HG03159 (cell line): ENCODE results near the gene PSAT1.

Experiments
- ATAC-seq: cut with Tn5 transposase; IDR thresholded peaks from one replicate; pipeline ENCODE4 v1.9.1; 2021; ENCODE audit warnings: mild to moderate bottlenecking, moderate library complexity; ENCODE audit not compliant: unreplicated experiment

PSAT1 gene

DNA sequence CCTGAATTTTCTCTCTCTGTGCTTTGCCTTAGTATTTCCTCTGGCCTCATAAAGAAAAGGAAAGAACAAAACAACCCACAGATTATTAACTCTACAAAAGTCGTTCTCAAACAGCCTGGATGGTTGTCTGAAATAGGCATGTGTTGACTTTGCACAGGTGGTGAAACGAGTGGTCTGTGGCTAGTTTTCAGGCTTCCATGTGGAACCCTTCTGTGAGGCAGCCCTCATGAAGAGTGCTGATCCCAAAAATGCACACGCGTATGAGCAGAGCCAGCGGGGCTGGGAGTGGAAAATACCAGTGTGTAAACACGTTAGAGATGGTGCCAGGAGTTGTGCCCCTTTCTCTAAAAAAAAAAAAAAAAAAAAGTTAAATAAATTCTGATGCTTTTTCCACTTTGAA, 4.9 kb upstream of the PSAT1 start:
- ATAC-seq, result no peak

DNA sequence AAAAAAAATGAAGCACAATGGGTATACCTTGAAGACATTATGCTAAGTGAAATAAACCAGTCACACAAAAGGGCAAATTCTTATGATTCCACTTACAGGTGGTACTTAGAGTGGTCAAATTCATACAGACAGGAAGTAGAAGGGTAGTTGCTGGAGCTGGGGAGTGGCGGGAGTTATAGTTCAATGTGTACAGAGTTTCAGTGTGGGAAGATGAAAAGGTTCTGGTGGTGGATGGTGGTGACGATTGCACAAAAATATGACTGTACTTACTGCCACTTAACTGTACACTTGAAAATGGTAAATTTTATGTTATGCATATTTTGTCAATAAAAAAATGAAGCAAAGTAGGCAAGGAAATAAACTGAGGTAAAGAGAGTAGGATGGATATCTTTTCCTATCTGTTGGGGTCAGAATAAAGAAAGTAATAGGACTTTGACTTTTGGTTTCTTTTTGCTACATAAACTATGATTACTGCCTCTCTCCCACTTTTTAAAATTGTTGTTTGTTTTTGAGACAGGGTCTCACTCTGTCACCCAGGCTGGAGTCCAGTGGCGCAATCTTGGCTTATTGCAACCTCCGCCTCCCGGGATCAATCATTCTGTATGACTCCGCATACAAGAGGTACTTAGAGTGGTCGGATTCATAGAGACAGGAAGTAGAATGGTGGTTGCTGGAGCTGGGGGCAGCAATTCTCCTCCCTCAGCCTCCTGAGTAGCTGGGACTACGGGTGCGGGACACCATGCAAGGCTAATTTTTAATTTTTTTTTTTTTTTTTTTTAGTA, 4.0 kb upstream of the PSAT1 start:
- ATAC-seq, result no peak

DNA sequence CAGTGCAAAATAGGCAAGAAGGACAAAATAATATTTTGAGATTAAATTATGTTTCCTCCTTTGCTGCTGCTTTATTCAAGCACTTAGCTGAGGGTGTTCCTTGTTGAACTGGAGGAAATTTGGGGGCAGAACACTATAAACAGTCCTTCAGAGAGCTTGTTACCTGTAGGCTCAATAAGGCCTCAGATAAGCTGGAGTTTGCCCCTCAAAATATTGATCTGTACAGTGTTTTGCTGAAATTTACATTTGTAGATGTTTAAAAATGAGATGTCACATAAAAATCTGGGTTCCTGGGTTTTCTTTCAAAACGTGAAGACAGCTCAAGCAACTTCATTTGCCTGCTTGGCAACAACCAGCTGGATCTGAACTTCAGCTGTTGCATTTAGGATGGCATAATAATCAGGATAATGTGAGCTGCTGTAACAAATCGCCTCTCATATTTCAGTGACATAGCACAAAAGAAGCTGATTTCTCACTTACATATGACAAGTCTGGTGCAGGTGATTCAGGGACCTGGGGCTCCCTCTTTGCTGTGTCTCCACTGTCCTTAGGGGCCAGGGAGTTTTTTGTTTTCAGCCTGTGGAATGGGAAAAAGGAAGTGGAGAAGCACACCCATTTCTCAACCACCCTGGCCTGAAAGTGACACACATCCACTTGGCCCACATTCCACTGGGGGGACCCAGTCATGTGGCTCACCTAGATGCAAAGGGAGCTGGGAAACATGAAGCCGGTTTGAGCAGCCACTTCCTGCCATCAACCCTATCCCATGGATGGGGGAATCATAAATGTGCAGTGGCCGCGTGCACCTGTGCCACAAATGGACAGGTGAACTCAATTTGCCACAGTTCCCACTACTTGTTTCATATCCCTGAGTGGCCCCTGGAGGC, 2.4 kb upstream of the PSAT1 start:
- no peak for ATAC-seq

DNA sequence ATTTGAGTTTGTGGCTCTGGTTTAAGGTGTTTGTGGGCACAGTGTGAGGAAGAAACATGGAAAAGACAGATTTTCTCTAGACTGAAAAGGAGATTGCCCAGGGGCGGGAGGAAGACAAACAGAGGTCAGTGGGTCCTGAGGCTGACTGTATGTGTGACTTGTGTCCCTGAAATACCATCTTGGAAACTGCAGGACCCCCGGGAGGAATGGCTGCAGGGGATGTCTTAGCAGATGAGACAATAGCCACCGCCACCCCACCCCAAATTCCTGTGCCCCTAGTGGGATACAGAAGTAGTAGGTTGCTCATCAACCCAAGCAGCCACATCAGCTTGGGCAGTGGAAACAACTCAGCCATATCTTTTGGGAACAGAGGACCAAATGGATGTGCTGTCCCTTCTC, 1.7 kb upstream of the PSAT1 start:
- no peak for ATAC-seq

DNA sequence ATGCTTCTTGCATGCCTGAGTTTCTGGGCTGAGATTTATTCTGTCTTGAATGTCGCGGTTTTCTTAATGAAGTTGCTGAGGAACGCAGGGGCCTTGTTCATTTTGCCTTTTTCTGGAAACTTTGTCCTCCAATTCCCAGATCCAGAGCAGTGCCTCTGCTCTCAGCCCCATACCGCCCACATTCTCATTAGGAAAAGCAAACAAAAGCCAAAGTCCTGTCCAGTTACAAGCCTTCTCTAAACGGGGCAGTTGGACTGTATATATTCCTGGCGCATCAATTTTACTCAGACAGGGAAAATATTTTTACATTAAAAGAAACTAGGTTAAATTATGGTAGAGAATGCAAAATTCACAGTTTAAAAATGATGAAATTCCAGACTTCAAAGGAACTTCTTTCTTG, 1.2 kb upstream of the PSAT1 start:
- ATAC-seq, result no peak

DNA sequence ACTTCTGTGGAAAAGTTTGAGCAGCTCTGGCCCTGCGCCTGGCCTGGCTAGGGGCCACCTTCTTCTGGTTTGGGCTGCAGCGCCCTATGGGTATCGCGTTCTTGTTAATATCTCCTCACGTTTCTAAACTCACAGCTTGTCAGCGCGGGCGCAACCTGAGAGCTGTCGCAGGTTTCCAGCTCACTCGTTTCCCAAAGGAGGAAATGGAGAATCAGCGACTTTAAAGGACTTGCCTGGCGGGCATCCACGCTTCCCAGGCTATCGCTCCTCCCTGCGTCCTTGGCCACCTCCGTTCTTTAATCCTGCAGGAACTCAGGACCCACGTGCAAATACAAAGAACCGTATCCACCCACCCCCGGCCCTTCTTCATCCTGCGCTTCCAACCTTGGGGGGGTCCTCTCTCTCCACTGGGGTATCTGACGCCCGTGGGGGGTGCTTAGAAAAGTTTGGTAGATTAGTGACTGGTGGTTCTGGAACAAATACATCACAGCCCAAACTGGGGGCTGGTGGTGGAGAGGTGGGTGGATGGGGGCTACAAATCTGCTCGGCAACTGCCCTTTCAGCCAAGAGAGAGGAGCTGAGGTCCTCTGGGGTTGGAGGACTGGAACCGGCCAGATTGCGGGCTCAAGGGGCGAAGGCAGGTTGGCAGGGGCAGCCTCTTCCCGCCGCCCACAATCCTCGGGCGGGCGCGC, 578 bp upstream of the PSAT1 start:
- no peak for ATAC-seq

DNA sequence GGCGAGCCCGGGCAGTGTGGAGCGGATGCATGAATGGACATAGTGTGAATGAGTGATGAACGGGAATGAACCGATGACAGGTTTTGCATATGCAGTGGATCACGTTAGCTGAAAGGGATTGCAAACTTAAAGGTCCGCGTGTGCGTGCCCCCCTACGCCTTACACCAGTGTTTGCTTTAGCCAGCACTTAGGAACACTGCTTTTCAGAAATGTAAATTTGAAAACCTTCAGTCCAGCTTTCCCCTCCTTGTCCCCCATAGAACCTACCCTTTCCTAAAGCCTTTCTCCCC, 692 bp downstream of the PSAT1 start:
- ATAC-seq, result no peak

DNA sequence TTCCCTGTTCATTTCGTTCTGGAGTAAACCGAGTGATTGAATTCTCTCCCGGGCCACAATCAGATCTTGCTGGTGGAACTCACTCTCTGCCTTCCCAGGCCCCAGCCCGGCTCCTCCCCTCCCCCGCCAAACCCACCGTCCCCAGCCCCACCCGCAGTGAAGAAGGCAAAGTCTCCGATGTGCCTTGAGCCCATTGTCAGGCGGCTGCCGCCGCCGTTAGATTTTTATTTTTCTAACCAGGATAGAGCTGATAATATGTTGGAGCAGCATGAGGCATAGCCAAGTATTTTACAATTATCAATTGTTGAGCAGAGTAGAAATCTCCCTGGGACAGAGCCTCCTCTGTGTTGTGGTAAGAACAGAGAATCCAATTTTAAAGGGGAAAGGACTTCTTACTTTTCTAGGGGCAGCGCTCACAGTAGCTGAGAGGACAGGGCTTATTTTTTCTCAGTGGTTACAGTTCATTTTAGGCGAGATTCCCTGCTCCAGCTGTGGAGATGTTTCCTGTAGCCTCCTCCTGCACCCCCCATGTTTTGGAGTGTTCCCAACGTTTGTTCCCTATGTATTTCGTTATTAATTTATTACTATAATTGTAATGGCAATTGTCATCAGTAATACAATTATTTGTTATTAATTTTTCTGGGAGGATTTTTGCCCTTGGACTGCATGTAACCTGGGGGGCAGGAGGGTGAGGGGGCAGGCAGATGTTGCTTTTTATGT, 1.3 kb downstream of the PSAT1 start:
- ATAC-seq, result no peak

DNA sequence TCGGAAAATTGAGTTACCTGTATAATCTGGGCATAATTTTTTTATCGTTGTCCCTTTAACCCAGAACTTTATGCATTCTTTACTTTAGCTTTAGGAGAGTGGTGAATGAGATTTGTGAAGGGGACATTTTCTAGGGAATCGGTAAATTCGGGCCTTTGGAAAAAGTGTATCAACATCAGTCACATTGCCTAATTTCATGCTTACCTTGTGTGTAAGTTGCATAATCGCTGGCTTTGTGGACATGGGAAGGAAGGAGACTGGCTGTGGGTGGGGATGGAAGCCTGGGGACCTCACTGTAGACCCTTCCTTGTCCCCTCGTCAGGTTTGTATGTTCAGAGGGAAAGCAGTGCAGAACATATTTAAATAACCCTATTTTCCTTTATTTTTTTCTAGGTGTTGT, 3.3 kb downstream of the PSAT1 start:
- no peak for ATAC-seq

DNA sequence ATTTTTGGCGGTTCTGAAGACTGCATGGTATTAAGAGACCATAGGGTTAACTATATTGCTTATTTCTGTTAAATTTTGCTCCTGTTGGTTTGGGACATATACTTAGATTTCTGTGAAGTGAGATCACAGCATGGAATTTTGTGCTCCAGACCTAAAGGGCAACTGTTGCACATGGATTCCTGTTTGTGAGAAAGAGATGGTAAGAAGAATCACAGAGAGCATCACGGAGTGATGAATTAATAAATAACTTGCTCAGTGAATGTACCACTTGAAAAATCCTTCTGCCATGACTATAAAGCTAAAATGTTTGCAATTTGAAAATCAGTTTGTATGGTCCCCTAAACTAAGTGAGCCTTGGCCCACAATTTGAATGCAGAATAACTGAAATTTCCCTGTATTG, 4.5 kb downstream of the PSAT1 start:
- ATAC-seq, result no peak

DNA sequence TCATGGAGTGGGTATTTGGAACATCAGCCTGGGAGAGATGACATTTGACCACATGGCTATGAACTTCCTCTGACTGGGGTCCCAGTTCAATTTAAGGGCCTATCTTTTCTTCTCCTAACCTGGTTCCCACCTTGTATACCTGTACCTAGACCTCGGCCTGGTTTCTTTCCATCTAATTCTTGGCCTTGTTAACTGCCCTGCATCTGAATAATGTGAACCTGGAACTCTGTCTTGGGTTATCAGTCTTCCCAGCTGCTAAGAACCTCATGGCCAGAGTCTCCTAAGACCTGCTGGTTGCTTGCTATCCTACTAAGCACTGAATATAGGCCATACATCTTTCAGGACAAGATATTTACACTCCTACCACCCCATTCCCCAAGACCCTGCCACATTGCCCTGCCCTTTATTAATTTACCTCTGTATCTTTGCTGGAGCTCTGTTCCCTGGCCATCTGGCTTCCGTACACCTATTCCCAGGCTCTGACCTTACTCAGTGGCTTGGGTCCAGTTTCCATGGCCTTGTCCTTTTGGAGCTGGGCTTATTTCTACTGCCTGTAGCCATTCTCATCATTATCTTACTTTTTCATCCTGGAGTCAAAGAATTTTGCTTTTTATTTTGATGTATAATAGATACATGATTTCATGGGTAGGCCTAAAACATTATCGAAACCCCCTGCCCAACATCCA, 6.6 kb downstream of the PSAT1 start:
- ATAC-seq, result no peak

DNA sequence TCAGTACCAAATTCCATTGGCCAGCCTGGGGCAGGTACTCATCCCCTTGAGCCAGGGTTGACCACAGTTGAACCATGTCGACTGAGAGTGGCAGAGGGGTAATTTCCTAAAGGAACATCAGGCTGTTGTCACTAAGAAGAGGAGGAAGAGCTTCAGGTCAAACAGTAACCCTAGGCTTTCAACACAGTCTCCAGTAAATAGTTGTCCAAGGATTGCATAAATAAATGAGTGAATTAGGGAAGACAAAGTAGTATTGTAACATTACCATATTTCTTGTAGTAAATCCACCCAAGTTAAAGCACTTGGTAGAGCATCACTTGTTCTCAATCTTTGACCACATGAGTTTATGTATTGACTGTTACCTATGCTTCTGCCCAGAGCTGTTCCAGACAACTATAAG, 7.4 kb downstream of the PSAT1 start:
- ATAC-seq, result no peak

DNA sequence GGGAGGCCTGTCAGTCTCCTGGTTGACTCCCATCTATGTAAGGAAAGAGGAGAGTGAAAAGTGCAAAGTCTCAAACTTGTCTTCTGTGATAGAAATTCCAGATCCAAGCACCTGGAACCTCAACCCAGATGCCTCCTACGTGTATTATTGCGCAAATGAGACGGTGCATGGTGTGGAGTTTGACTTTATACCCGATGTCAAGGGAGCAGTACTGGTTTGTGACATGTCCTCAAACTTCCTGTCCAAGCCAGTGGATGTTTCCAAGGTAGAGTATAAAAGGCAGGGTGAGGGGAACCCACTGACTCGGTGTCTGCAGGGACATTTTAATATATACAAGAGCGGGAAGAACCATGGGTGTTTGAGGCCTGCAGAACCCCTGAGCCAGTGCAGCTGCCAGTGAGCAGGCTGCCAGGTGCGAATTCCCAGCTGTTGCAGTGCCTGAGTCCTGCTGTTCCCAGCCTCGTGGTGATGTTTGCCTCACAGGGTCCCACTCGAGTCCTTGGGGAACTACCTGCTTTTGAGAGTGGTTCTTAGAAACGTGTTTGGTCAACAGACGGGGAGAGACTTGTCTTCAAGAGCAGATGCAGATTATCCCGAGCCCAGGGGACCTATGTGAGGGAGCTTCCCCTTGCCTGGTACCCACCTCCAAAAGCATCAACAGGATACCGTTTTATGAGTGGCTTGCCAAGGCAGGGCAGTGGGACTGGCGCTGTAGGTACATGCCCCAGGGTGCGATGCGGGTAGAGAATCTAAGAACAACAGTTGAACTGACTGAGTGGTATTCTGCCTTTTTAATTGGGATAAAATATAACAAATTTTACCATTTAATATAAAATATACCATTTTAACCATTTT, 9.5 kb downstream of the PSAT1 start:
- ATAC-seq, result no peak

DNA sequence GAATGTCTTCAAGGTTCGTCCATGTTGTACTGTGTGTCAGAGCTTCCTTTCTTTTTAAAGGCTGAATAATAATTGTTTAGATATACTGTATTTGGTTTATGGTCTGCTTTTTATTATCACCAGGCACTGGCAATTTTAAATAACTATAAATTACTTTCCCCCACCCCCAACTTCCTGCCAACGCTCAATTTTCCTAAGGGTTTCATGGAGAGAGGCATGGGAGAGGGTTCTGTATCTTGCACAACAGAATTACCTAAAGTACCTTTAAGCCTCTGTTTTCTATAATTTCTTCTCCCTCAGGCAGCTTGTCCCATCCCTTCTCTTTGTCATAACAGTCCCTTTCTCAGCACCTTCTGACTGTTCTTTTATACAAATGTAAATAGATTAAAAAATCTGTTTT, 10.4 kb downstream of the PSAT1 start:
- no peak for ATAC-seq

DNA sequence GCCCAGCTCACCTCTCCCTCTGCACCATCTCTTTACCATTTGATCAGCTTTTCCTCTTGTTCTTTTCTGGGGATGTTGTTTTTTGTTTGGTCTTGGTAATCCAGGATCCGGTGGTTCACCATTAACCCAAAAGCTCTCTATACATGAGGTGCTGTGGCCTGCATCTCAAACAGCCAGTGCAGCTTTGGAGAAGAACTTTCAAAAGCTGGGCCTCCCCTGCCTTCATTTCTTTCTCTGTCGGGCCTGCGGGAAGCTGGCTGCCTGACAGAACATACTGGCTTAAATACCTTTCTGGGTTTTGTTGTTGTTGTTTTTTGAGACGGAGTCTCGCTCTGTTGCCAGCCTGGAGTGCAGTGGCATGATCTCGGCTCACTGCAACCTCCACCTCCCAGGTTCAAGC, 12.1 kb downstream of the PSAT1 start:
- ATAC-seq, result no peak

DNA sequence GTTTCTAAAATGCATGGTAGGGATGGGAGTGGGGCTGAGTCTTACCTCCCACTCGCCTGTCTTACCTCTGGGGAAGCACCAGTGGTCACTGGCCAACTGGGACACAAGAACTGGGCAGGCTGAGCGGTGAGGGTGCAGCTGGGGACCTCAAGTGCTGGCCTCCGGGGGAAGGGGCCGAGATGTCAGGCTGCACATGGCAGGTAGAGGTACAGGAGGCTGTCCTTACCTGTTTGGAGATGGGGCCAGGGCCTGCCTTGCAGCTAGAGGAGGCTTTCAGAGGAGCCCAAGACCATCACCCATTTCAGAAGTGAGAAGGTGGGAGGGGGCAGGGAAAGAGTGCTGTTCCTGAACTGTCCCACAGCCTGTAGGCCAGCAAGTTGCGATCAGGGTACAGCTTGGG, 14.2 kb downstream of the PSAT1 start:
- no peak for ATAC-seq

DNA sequence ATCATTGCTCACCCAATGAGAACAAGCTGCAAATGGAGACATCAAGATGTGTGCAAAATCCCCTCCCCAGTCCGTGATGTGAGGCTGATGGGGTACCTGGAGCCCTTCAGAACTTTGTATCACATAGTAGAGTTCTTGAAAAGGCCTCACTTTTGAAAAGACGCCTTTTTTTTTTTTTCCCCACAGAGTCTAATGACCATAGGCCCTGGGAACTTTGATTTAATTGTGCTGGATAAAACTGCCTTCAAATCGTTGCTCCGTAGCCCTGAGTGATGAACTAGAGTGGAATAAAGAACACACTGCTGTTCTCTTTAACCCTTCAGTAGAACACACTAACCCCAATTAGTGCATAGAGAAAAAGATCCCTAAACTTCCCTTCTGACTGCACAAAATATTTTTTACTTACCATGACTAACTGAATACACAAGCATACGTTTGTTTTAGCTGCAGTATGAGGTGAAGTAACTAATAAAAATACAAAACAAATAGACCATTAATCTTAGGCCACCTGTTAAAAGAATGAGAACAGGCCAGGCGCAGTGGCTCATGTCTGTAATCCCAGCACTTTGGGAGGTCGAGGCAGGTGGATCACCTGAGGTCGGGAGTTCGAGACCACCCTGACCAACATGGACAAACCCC, 15.1 kb downstream of the PSAT1 start:
- no peak for ATAC-seq

DNA sequence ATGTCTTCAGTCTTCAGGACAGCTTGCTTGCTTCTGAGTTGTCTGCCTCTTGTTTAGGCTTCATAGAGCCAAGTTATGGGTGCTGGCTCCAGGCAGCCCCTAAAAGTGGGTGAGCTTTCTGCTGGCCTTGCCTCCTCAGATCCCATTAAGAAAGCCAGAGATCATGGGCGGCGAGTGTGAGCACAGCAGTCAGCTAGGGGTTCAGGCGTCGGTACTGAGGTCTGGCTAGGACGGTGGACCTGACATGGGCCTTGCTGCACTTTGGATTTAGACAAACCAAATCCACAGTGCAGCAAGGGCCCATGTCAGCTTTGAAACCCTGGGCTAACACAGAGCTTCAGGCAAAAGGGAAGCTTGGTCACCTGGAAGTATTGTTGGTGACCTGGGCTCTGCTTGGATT, 17.6 kb downstream of the PSAT1 start:
- ATAC-seq, result no peak
